SK-N-MC (cell line): ENCODE results near the gene MUC5B.

Source experiments
- EZH2 ChIP-seq: fragments of 200-600 bp; sonication (generic); IDR thresholded peaks from one replicate; pipeline ENCODE4 v1.6.1; 2017; ENCODE audit warnings: antibody characterized with exemption
- FOXP2 ChIP-seq: optimal IDR thresholded peaks from 2 replicates; pipeline ENCODE3; 2011; ENCODE audit warnings: mild to moderate bottlenecking, moderate library complexity; ENCODE audit not compliant: insufficient read depth; ENCODE audit errors: extremely low read length, control extremely low read depth
- POLR2AphosphoS5 ChIP-seq: IDR thresholded peaks from 2 replicates; pipeline ENCODE4 v1.6.1; 2012; ENCODE audit warnings: mild to moderate bottlenecking, low read depth, low read length, borderline replicate concordance

GRCh38 chr11:1226226-1226985 lies 3.5 kb downstream of the MUC5B start:
- TF ChIP-seq FOXP2 (no peak), POLR2AphosphoS5 (no peak), EZH2 (no peak)
